Measurements from ENCODE around the gene C2orf49.
A peak's percentile ranks its signal among the peaks of the same experiment; 100 is the strongest.

Gene C2orf49

DNA sequence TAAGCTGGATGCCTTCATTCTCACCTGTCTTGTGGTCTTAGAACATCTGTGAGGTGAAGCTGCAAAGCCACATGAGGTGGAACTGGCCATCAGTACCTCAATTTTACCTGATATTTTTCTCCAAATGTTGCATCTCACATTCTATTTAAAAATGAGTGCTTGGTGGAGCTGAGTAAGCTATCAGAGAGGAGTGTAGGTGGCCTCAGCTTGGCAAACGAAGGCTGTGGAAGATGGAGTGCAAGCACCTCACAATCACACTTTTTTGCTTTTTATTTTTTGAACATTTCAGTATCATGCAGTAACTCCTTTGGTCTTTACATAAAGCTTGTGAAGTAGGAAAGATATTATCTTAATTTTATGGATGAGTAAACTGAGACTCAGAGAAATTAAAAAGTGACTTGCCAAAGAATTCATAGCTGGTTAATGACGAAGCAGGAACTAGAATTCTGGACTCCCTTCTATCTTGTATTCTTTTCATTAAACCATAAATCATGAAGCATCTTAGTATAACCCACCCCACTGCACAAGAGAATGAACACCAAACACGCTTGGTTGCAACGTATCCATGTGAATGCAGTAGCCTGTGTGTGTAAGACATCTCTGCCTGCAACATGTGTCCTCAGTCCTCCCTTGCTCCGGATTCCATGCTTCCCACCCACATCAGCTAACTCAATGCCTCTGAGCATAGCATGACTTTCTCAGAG lies 27.2 kb downstream of the C2orf49 start:
- DNase-seq, result no peak

- DNase-seq, result no peak
Observed at GRCh38 chr2:105365206-105365605, 27.9 kb downstream of the C2orf49 start.

- DNase-seq, result no peak
Observed at GRCh38 chr2:105368759-105369408, 31.5 kb downstream of the C2orf49 start.

DNA sequence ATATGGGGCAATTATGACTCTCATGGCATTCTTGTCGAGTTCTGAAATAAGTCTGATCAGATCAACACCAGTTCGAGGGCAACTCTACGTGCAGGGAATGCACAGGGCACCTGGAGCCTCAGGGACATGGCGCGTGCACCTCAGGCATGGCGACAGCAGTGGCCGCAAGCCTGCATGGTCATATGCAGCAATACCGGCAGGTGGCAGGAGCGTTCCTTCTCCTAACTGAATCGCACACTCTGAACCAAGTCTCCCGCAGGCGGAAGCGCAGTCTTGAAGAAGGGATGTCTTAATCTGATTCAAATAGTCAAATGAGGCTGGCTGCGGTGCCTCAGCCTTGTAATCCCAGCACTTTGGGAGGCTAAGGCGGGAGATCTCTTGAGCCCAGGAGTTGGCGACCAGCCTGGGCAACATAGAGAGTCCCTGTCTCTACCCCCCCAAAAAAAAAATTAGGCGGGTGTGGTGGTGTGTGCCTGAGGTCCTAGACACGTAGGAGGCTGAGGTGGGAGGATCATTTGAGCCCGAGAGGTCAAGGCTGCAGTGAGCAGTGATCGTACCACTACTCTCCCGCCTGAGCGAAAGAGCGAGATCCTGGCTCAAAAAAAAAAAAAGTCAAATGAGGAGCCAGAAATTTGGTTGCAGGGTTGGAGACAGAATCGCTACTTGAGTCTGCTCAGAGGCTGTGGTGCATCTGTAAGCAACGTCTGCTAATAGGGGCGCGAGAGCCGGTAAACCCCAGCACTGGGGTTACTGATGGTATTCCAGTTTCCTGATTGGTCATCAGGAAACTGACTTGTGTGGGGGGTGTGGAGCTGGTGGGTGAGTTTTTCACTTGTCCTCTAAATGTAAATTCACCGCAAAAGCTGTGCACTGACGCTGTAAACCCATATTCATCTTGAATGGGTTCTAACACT lies 32.7 kb downstream of the C2orf49 start:
- peak; percentile 90 for DNase-seq

- no peak for DNase-seq
Observed at GRCh38 chr2:105371156-105371555, 33.8 kb downstream of the C2orf49 start.

DNA sequence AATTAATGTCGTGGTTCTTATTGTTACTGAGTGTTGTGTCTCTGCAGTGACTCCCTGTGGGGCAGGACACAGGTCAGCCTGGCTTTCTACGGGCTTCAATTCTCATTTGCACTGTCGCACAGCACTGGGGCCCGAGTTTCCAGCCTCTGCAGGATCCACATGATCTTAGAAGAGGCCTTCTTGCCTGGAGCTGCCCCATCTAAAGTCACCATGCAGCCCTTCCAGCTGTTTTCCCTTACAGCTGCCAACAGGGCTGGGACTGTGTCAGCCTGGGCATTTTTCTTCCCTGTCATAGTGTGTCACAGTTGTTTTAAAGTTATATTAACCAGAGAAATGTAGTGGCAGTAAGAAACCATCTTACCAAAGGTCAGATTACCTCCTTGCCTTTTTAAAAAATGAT lies 34.5 kb downstream of the C2orf49 start:
- DNase-seq, result no peak

DNA sequence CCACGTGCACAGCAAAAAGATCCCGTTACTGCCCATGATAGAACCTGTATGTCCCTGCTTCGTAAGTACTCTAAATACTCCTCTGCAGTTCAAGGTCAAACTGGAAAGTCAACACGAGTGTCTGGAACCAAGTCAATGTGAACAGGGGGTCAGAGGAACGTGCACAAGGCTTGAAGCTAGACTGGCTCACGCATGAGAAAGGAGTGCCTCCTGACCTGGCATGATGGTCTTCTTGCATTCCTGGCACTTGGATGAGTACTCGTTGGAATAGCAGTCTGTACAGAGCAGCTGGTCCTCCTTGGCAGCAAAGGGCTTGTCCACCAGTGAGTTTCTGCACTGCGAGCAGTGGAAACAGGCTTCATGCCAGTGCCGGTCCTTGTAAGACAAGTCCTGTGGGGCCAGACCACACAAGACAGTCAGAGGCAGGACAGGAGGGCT lies 36.0 kb downstream of the C2orf49 start:
- no peak for DNase-seq

DNA sequence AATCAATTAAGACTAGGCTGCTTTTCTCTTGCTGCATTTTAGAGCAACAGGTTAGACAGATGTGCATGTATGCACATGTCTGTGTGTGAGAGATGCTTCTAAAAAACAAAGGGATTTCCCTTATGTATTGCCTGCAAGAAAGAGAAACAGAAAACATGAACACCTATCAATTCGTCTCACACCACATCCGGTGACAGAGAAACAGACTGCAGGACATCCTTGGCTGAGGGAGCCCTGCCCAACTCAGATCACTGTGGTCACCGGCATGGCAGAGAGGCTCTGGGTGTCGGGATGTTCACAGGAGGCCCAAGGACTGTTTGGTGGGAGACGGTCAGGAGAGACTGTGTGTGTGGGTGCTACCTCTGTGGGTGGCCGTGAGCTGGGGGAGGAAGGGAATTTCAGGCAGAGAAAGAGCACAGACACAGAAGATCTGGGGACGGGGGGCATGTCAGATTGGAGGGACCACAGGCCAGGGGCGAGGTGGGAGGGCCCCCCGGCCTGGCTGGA lies 36.6 kb downstream of the C2orf49 start:
- peak; percentile 17 for DNase-seq

- no peak for DNase-seq
Observed at GRCh38 chr2:105375001-105375561, 37.7 kb downstream of the C2orf49 start.

GRCh38 chr2:105376010-105376409 lies 38.7 kb downstream of the C2orf49 start:
- DNase-seq, result no peak

- DNase-seq, result no peak
Observed at GRCh38 chr2:105376789-105377240, 39.5 kb downstream of the C2orf49 start.

- no peak for DNase-seq
Observed at GRCh38 chr2:105377871-105378270, 40.5 kb downstream of the C2orf49 start.

GRCh38 chr2:105378276-105378840 lies 41.0 kb downstream of the C2orf49 start:
- no peak for DNase-seq

- DNase-seq, result no peak
Observed at GRCh38 chr2:105378921-105379383, 41.6 kb downstream of the C2orf49 start.

- DNase-seq, result no peak
Observed at GRCh38 chr2:105379741-105380186, 42.4 kb downstream of the C2orf49 start.

DNA sequence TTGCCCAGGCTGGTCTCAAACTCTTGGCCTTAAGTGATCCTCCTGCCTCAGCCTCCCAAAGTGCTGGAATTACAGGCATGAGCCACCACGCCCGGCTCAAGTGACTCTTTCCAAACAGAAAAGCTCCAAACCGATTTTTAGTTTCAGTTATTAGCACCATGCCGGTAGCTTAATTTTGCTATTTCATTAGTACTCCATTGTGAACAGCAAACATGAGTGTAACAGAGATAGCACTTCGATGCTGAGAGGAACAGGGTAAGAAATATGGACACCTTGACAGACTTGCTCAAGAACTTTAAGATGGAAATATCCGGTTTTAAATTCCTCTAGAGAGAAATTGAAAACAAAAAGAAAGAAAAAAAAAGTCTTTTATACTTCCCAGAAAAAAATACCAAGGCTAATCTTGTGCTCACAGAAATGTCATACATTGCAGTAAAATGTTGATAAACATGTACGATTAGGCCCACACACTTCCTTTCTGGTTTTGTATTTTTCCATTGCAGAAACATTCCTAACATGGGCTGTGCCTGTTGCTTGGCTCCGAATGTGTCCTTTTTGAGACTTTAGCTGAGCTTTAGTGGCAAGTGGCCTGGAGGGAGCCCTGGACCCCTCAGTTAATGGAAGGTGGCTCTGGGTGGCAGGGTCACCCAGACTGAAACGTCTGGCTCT lies 43.2 kb downstream of the C2orf49 start:
- no peak for DNase-seq

GRCh38 chr2:105381101-105381668 lies 43.8 kb downstream of the C2orf49 start:
- DNase-seq, result no peak

- DNase-seq, result no peak
Observed at GRCh38 chr2:105382177-105382576, 44.8 kb downstream of the C2orf49 start.

- DNase-seq, result no peak
Observed at GRCh38 chr2:105383432-105384166, 46.3 kb downstream of the C2orf49 start.

- no peak for DNase-seq
Observed at GRCh38 chr2:105384216-105384615, 46.9 kb downstream of the C2orf49 start.

GRCh38 chr2:105384861-105385260 lies 47.5 kb downstream of the C2orf49 start:
- no peak for DNase-seq

All from CD4-positive, alpha-beta T cell treated with Interleukin-6 for 4 hours (primary cell).